ENCODE results near the gene HTR2C. TPM values are rescaled to one million over a fixed set of nuclear protein-coding genes. Genes with fewer than 3 reads are reported as not detected.

Gene HTR2C
- total RNA-seq, 1 experiment from 2014 or later: 1.5 TPM

- Histone ChIP-seq H3K4ac (ENCODE audit: low read depth, low read length) (no peak overlapping the region), H3K4me2 (ENCODE audit: insufficient read depth, insufficient read length, low read length) (peak overlapping the region; percentile 72), H2AFZ (ENCODE audit: low read length) (no peak overlapping the region), H2AK5ac (ENCODE audit: insufficient read length, low read length) (no peak overlapping the region), H3K23ac (ENCODE audit: insufficient read length, low read depth, low read length) (no peak overlapping the region), H3K4me1 (ENCODE audit: insufficient read depth, low read length) (no peaks in the 10 kb centered on the region), H4K5ac (ENCODE audit: insufficient read length, low read depth, low read length) (no peak overlapping the region), H3K56ac (ENCODE audit: insufficient read length, low read depth, low read length) (no peak overlapping the region), H3K79me2 (ENCODE audit: insufficient read depth, low read length) (no peaks in the 10 kb centered on the region), H3K27ac (ENCODE audit: insufficient read length, low read depth, low read length) (no peak overlapping the region), H2BK20ac (ENCODE audit: low read depth, low read length, poor library complexity, severe bottlenecking) (no peak overlapping the region), H2BK120ac (ENCODE audit: low read depth, low read length, poor library complexity, severe bottlenecking) (no peak overlapping the region), H3T11ph (ENCODE audit: low read length) (no peak overlapping the region), H3K23me2 (ENCODE audit: insufficient read length, low read depth, low read length, poor library complexity, severe bottlenecking) (peaks cover 22% of the 10 kb centered on the region), H3K9me3 (ENCODE audit: control insufficient read depth, low read depth, low read length) (no peaks in the 10 kb centered on the region), H2BK12ac (ENCODE audit: insufficient read length, low read depth, low read length) (no peak overlapping the region), H3K14ac (ENCODE audit: insufficient read depth, low read length) (no peak overlapping the region), H2BK5ac (ENCODE audit: insufficient read length, low read length) (no peak overlapping the region), H4K20me1 (ENCODE audit: control insufficient read depth, insufficient read depth, insufficient read length) (no peaks in the 10 kb centered on the region), H3K18ac (ENCODE audit: insufficient read length, low read depth, low read length) (no peak overlapping the region), H4K91ac (ENCODE audit: insufficient read length, low read depth, low read length) (no peak overlapping the region), H4K8ac (replicated peaks; ENCODE audit: insufficient read length, low read depth, low read length) (no peak overlapping the region), H3K27me3 (ENCODE audit: insufficient read depth, low read length) (peaks cover 31% of the 10 kb centered on the region), H3K9ac (ENCODE audit: extremely low read depth, insufficient read length, low read length) (no peak overlapping the region), H3K79me1 (ENCODE audit: insufficient read depth, low read depth, low read length, poor library complexity, severe bottlenecking) (no peaks in the 10 kb centered on the region), H2BK15ac (ENCODE audit: low read depth, low read length) (no peak overlapping the region)
- no CpG with 5 or more reads among the region's 27 CpGs for WGBS (ENCODE audit: extremely low coverage, insufficient read length, low lambda C conversion rate)
- peaks cover 50 to 72% of the 10 kb centered on the region in 2 experiments for H3K4me1 Mint-ChIP-seq
- peaks cover 57% of the 10 kb centered on the region for H3K27me3 Mint-ChIP-seq (ENCODE audit: low read depth)
- H3K4me3 Mint-ChIP-seq: peak overlapping the region; percentile 73 to 82
- DNase-seq: peak; percentile 57
- H3K27ac Mint-ChIP-seq: peak overlapping the region in 1 of 3 experiments; percentile 69; a peak in 3 of 7 replicates
- H3K9me3 Mint-ChIP-seq: peaks cover 0 to 6% of the 10 kb centered on the region in 2 experiments; a peak in 1 of 5 replicates
- H3K36me3 Mint-ChIP-seq (ENCODE audit: insufficient read depth in 1 of 3, low read depth in 3 of 3): peaks cover 0 to 5% (median 0%) of the 10 kb centered on the region in 3 experiments; a peak in 2 of 7 replicates
- TF ChIP-seq, protein P1, sequence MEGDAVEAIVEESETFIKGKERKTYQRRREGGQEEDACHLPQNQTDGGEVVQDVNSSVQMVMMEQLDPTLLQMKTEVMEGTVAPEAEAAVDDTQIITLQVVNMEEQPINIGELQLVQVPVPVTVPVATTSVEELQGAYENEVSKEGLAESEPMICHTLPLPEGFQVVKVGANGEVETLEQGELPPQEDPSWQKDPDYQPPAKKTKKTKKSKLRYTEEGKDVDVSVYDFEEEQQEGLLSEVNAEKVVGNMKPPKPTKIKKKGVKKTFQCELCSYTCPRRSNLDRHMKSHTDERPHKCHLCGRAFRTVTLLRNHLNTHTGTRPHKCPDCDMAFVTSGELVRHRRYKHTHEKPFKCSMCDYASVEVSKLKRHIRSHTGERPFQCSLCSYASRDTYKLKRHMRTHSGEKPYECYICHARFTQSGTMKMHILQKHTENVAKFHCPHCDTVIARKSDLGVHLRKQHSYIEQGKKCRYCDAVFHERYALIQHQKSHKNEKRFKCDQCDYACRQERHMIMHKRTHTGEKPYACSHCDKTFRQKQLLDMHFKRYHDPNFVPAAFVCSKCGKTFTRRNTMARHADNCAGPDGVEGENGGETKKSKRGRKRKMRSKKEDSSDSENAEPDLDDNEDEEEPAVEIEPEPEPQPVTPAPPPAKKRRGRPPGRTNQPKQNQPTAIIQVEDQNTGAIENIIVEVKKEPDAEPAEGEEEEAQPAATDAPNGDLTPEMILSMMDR (conservative IDR thresholded peaks at IDR 0.05): no peak
Observed at GRCh38 chrX:114584983-114585842, 1.3 kb downstream of the HTR2C start.

All from H9 (cell line).